A549 (cell line): Measurements from ENCODE around the gene AFAP1L2.

ENCODE experiments used
- CEBPB ChIP-seq, 2 experiments: fragments of >200 bp in 1 of 2; sonication (Bioruptor Twin) in 1 of 2; formaldehyde crosslinking in 1 of 2; IDR thresholded peaks; 2 replicates each; pipeline ENCODE4 v1.6.1; 2012 to 2016
- CHD2 ChIP-seq: fragments of 150-350 bp; IDR thresholded peaks from 2 replicates; pipeline ENCODE4 v1.6.1; 2014; ENCODE audit warnings: low read length; ENCODE audit not compliant: partially characterized antibody
- EP300 ChIP-seq, 2 experiments: fragments of >200 bp; sonication (Bioruptor Twin); formaldehyde crosslinking; IDR thresholded peaks; 2 replicates in 1 of 2; 3 replicates in 1 of 2; pipeline ENCODE4 v1.6.1; 2016 to 2017
- POLR2A ChIP-seq: IDR thresholded peaks from 2 replicates; pipeline ENCODE4 v1.6.1; 2012; ENCODE audit warnings: mild to moderate bottlenecking, low read length
- RAD21 ChIP-seq, 2 experiments: fragments of >200 bp in 1 of 2; sonication (Bioruptor Twin) in 1 of 2; formaldehyde crosslinking in 1 of 2; IDR thresholded peaks in 1 of 2; conservative IDR thresholded peaks in 1 of 2; 2 replicates in 1 of 2; 3 replicates in 1 of 2; pipeline ENCODE4 v1.6.1; 2012 to 2018; ENCODE audit warnings: inconsistent platforms in 1 of 2
- TF ChIP-seq, protein P1 (sequence below): fragments of >200 bp; sonication (Bioruptor Twin); formaldehyde crosslinking; IDR thresholded peaks from 3 replicates; pipeline ENCODE4 v1.5.1; 2016
- TF ChIP-seq, protein P2 (sequence below): fragments of 250-450 bp; sonication (Bioruptor Pico); IDR thresholded peaks from 2 replicates; pipeline ENCODE4 v1.5.0; 2021; ENCODE audit warnings: mild to moderate bottlenecking, moderate library complexity, borderline replicate concordance
- TF ChIP-seq, protein P3 (sequence below): IDR thresholded peaks from 2 replicates; pipeline ENCODE4 v1.6.1; 2012

DNA sequence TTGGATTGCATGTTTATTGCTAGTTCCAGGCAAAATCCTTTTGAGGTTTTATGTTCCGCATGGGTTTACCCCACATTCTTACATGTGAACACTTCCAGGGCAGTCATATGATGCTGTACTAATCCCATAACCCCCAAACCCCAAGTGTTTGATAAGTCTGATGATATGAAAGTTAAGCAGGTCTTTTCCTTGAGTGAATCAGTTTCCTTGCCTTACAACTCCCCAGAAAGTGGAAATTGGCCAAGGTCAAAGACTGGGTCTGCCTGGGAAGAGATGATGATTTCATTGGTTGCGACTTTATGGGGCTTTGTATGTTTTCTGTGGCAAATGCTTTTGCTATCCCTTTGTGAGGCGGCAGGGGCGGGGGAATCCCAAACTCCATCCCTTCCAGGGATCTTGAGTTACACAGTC is 24.7 kb downstream of the AFAP1L2 start:
- TF ChIP-seq, protein P1, sequence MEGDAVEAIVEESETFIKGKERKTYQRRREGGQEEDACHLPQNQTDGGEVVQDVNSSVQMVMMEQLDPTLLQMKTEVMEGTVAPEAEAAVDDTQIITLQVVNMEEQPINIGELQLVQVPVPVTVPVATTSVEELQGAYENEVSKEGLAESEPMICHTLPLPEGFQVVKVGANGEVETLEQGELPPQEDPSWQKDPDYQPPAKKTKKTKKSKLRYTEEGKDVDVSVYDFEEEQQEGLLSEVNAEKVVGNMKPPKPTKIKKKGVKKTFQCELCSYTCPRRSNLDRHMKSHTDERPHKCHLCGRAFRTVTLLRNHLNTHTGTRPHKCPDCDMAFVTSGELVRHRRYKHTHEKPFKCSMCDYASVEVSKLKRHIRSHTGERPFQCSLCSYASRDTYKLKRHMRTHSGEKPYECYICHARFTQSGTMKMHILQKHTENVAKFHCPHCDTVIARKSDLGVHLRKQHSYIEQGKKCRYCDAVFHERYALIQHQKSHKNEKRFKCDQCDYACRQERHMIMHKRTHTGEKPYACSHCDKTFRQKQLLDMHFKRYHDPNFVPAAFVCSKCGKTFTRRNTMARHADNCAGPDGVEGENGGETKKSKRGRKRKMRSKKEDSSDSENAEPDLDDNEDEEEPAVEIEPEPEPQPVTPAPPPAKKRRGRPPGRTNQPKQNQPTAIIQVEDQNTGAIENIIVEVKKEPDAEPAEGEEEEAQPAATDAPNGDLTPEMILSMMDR, result no peak
- TF ChIP-seq CEBPB (IDR thresholded peaks at IDR 0.05), result no peak
- TF ChIP-seq EP300 (IDR thresholded peaks at IDR 0.05), result no peak
- no peak for TF ChIP-seq CHD2
- TF ChIP-seq RAD21 (conservative IDR thresholded peaks at IDR 0.05 in 1 of 2, IDR thresholded peaks at IDR 0.05 in 1 of 2), result no peak
- TF ChIP-seq, protein P2, sequence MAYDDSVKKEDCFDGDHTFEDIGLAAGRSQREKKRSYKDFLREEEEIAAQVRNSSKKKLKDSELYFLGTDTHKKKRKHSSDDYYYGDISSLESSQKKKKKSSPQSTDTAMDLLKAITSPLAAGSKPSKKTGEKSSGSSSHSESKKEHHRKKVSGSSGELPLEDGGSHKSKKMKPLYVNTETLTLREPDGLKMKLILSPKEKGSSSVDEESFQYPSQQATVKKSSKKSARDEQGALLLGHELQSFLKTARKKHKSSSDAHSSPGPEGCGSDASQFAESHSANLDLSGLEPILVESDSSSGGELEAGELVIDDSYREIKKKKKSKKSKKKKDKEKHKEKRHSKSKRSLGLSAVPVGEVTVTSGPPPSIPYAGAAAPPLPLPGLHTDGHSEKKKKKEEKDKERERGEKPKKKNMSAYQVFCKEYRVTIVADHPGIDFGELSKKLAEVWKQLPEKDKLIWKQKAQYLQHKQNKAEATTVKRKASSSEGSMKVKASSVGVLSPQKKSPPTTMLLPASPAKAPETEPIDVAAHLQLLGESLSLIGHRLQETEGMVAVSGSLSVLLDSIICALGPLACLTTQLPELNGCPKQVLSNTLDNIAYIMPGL (CRISPR knock-in tag), result no peak
- no peak for TF ChIP-seq POLR2A
- TF ChIP-seq, protein P3, sequence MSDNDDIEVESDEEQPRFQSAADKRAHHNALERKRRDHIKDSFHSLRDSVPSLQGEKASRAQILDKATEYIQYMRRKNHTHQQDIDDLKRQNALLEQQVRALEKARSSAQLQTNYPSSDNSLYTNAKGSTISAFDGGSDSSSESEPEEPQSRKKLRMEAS, result no peak
